G401 (cell line): Measurements from ENCODE around the gene SLC2A1. TPM values are rescaled to one million over a fixed set of nuclear protein-coding genes. Genes with fewer than 3 reads are reported as not detected.

Source experiments
- DNase-seq: peaks from one replicate; pipeline ENCODE4 v3.0.0-alpha.2; 2015; ENCODE audit warnings: low spot score
- in situ Hi-C: cut with HindIII; loops from 2 replicates; pipeline ENCODE4 v1.10.0; 2016; ENCODE audit warnings: low sequenced_read_pairs, mixed read lengths
- total RNA-seq: library from RNA; depleted of rRNA; stranded (reverse); fragments of >200 nt; shearing (Covaris generic); gene quantifications from 2 replicates; pipeline ENCODE4 v1.2.3, GENCODE V29; 2014; rRNA removed

The SLC2A1 gene
- total RNA-seq, 1 experiment from 2014 or later, result 51.9 TPM

- in situ Hi-C loops, result no loop called here
- no peak for DNase-seq
These were observed 82.7 kb downstream of the SLC2A1 start for GRCh38 chr1:42876009-42876408.

Other genes starting within 250 kb of the SLC2A1 start
- 0.03 TPM in 1 of 2 replicates, not detected in the other for gene CLDN19, start 218.6 kb downstream of the SLC2A1 start, total RNA-seq
- gene P3H1, start 191.8 kb downstream of the SLC2A1 start, total RNA-seq, result 27.2 and 32.5 TPM in 2 replicates
- 4.7 and 9.2 TPM in 2 replicates for gene C1orf50, start 191.6 kb downstream of the SLC2A1 start, total RNA-seq
- gene TMEM269, start 173.9 kb downstream of the SLC2A1 start, total RNA-seq, result 0.80 TPM in 1 of 2 replicates, not detected in the other
- 5.3 and 8.1 TPM in 2 replicates for gene ERMAP, start 141.7 kb downstream of the SLC2A1 start, total RNA-seq
- 19.9 and 20.8 TPM in 2 replicates for gene SVBP, start 141.5 kb downstream of the SLC2A1 start, total RNA-seq
- gene ZNF691, start 112.3 kb downstream of the SLC2A1 start, total RNA-seq, result 23.9 and 24.4 TPM in 2 replicates
- gene EBNA1BP2, start 213.4 kb upstream of the SLC2A1 start, total RNA-seq, result 300 and 331 TPM in 2 replicates
- gene CFAP57, start 213.5 kb upstream of the SLC2A1 start, total RNA-seq, result 1.1 and 4.1 TPM in 2 replicates